ENCODE data around the gene GTSF1L.

GTSF1L gene

GRCh38 chr20:43767686-43768474, 41.1 kb upstream of the GTSF1L start:
- peak; percentile 90 for ATAC-seq
- TF ChIP-seq BACH2 (CRISPR knock-in tag; IDR thresholded peaks at IDR 0.05; ENCODE audit: borderline replicate concordance) (no peak), SNAI2 (CRISPR knock-in tag; IDR thresholded peaks at IDR 0.05) (no peak), ZNF565 (CRISPR knock-in tag; conservative IDR thresholded peaks at IDR 0.05; ENCODE audit: low read depth) (no peak), ARNTL (CRISPR knock-in tag; IDR thresholded peaks at IDR 0.05; ENCODE audit: borderline replicate concordance, low read depth) (no peak), ZFP3 (CRISPR knock-in tag; IDR thresholded peaks at IDR 0.05) (no peak), CSDC2 (CRISPR knock-in tag; IDR thresholded peaks at IDR 0.05) (no peak), RARB (CRISPR knock-in tag; IDR thresholded peaks at IDR 0.05) (no peak)

- TF ChIP-seq OSR1 (CRISPR knock-in tag; IDR thresholded peaks at IDR 0.05) (no peak), ZFP30 (CRISPR knock-in tag; IDR thresholded peaks at IDR 0.05) (no peak), PPARA (CRISPR knock-in tag; IDR thresholded peaks at IDR 0.05; ENCODE audit: borderline replicate concordance) (no peak), TOX (CRISPR knock-in tag; IDR thresholded peaks at IDR 0.05; ENCODE audit: borderline replicate concordance) (no peak), CSDC2 (CRISPR knock-in tag; IDR thresholded peaks at IDR 0.05) (no peak)
- TF ChIP-seq, protein P1, sequence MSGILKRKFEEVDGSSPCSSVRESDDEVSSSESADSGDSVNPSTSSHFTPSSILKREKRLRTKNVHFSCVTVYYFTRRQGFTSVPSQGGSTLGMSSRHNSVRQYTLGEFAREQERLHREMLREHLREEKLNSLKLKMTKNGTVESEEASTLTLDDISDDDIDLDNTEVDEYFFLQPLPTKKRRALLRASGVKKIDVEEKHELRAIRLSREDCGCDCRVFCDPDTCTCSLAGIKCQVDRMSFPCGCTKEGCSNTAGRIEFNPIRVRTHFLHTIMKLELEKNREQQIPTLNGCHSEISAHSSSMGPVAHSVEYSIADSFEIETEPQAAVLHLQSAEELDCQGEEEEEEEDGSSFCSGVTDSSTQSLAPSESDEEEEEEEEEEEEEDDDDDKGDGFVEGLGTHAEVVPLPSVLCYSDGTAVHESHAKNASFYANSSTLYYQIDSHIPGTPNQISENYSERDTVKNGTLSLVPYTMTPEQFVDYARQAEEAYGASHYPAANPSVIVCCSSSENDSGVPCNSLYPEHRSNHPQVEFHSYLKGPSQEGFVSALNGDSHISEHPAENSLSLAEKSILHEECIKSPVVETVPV (CRISPR knock-in tag; IDR thresholded peaks at IDR 0.05) = no peak
- no peak for ATAC-seq
These were observed 40.1 kb upstream of the GTSF1L start for GRCh38 chr20:43766917-43767316.

- TF ChIP-seq PPARA (CRISPR knock-in tag; IDR thresholded peaks at IDR 0.05; ENCODE audit: borderline replicate concordance) = no peak
- TF ChIP-seq ZNF8 (CRISPR knock-in tag; IDR thresholded peaks at IDR 0.05) = no peak
- no peak for TF ChIP-seq SNAI2 (CRISPR knock-in tag; IDR thresholded peaks at IDR 0.05)
- TF ChIP-seq TSHZ2 (CRISPR knock-in tag; IDR thresholded peaks at IDR 0.05) = no peak
- no peak for TF ChIP-seq CSDC2 (CRISPR knock-in tag; IDR thresholded peaks at IDR 0.05)
- no peak for TF ChIP-seq ZNF565 (CRISPR knock-in tag; conservative IDR thresholded peaks at IDR 0.05; ENCODE audit: low read depth)
- TF ChIP-seq ZC3H10 (CRISPR knock-in tag; IDR thresholded peaks at IDR 0.05) = no peak
- TF ChIP-seq, protein P2, sequence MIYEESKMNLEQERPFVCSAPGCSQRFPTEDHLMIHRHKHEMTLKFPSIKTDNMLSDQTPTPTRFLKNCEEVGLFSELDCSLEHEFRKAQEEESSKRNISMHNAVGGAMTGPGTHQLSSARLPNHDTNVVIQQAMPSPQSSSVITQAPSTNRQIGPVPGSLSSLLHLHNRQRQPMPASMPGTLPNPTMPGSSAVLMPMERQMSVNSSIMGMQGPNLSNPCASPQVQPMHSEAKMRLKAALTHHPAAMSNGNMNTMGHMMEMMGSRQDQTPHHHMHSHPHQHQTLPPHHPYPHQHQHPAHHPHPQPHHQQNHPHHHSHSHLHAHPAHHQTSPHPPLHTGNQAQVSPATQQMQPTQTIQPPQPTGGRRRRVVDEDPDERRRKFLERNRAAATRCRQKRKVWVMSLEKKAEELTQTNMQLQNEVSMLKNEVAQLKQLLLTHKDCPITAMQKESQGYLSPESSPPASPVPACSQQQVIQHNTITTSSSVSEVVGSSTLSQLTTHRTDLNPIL (CRISPR knock-in tag; IDR thresholded peaks at IDR 0.05; ENCODE audit: low read depth) = no peak
- TF ChIP-seq, protein P3, sequence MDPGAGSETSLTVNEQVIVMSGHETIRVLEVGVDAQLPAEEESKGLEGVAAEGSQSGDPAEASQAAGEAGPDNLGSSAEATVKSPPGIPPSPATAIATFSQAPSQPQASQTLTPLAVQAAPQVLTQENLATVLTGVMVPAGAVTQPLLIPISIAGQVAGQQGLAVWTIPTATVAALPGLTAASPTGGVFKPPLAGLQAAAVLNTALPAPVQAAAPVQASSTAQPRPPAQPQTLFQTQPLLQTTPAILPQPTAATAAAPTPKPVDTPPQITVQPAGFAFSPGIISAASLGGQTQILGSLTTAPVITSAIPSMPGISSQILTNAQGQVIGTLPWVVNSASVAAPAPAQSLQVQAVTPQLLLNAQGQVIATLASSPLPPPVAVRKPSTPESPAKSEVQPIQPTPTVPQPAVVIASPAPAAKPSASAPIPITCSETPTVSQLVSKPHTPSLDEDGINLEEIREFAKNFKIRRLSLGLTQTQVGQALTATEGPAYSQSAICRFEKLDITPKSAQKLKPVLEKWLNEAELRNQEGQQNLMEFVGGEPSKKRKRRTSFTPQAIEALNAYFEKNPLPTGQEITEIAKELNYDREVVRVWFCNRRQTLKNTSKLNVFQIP (CRISPR knock-in tag; IDR thresholded peaks at IDR 0.05; ENCODE audit: borderline replicate concordance, low read depth) = no peak
- no peak for TF ChIP-seq TOX (CRISPR knock-in tag; IDR thresholded peaks at IDR 0.05; ENCODE audit: borderline replicate concordance)
- no peak for TF ChIP-seq RARB (CRISPR knock-in tag; IDR thresholded peaks at IDR 0.05)
- TF ChIP-seq ZFP30 (CRISPR knock-in tag; IDR thresholded peaks at IDR 0.05) = no peak
- TF ChIP-seq OSR1 (CRISPR knock-in tag; IDR thresholded peaks at IDR 0.05) = no peak
- TF ChIP-seq, protein P1 (CRISPR knock-in tag; IDR thresholded peaks at IDR 0.05) = no peak
- no peak for TF ChIP-seq GLIS3 (CRISPR knock-in tag; IDR thresholded peaks at IDR 0.05)
- TF ChIP-seq TCF4 (CRISPR knock-in tag; IDR thresholded peaks at IDR 0.05; ENCODE audit: borderline replicate concordance) = no peak
- no peak for TF ChIP-seq BACH2 (CRISPR knock-in tag; IDR thresholded peaks at IDR 0.05; ENCODE audit: borderline replicate concordance)
- TF ChIP-seq ESRRG (CRISPR knock-in tag; IDR thresholded peaks at IDR 0.05) = no peak
- no peak for TF ChIP-seq ARNTL (CRISPR knock-in tag; IDR thresholded peaks at IDR 0.05; ENCODE audit: borderline replicate concordance, low read depth)
- TF ChIP-seq, protein P4, sequence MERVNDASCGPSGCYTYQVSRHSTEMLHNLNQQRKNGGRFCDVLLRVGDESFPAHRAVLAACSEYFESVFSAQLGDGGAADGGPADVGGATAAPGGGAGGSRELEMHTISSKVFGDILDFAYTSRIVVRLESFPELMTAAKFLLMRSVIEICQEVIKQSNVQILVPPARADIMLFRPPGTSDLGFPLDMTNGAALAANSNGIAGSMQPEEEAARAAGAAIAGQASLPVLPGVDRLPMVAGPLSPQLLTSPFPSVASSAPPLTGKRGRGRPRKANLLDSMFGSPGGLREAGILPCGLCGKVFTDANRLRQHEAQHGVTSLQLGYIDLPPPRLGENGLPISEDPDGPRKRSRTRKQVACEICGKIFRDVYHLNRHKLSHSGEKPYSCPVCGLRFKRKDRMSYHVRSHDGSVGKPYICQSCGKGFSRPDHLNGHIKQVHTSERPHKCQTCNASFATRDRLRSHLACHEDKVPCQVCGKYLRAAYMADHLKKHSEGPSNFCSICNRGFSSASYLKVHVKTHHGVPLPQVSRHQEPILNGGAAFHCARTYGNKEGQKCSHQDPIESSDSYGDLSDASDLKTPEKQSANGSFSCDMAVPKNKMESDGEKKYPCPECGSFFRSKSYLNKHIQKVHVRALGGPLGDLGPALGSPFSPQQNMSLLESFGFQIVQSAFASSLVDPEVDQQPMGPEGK (CRISPR knock-in tag; IDR thresholded peaks at IDR 0.05; ENCODE audit: borderline replicate concordance) = no peak
- ATAC-seq = peak; percentile 16; the same call in 2 of the 3 replicates
These were observed 39.6 kb upstream of the GTSF1L start for GRCh38 chr20:43766385-43766784.
